ENCODE measurements around the gene SORCS3. TPM values are rescaled to one million over a fixed set of nuclear protein-coding genes. Genes with fewer than 3 reads are reported as not detected.

The SORCS3 gene
- total RNA-seq, 1 experiment from 2014 or later = not detected

DNA sequence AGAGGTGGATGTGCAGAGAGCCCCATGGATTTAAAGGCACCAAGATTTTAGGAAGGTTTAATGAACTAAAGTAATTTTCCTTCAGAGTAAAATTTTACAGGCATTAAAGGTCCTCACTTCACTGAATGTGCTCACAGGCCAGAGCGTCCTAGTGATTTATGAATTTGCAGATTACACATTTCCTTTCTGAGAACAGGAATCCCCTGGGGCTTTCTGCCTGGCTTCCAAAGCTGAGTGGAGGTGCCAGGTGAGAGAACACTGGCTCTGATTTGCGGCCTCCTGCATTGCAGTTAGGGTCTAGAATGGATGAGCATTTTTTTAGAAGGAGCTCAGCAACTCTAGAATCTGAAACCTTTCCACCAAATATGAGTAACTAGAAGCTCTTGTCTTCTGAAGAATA, 194.3 kb downstream of the SORCS3 start:
- H3K9me3 ChIP-seq (ENCODE audit: control insufficient read depth, insufficient read depth, low read depth, low read length) = no peaks in the 10 kb centered on the region
- in situ Hi-C loops (cut with HindIII; ENCODE audit: low pct_unique_long_range_greater_than_20kb, low sequenced_read_pairs) = no loop called here
- no peaks in the 10 kb centered on the region for H3K4me1 ChIP-seq (ENCODE audit: control insufficient read depth, insufficient read depth, low read length)
- DNase-seq (ENCODE audit: low read depth, low spot score) (no peak), ATAC-seq (no peak)
- H3K36me3 ChIP-seq (ENCODE audit: control insufficient read depth, insufficient read depth, low read length) = no peaks in the 10 kb centered on the region
- no peaks in the 10 kb centered on the region for H3K27me3 ChIP-seq (ENCODE audit: control insufficient read depth, insufficient read depth, low read length)
- no peak for TF ChIP-seq TCF7L2 (IDR thresholded peaks at IDR 0.05; ENCODE audit: low read depth, low read length)
- TF ChIP-seq, protein P1, sequence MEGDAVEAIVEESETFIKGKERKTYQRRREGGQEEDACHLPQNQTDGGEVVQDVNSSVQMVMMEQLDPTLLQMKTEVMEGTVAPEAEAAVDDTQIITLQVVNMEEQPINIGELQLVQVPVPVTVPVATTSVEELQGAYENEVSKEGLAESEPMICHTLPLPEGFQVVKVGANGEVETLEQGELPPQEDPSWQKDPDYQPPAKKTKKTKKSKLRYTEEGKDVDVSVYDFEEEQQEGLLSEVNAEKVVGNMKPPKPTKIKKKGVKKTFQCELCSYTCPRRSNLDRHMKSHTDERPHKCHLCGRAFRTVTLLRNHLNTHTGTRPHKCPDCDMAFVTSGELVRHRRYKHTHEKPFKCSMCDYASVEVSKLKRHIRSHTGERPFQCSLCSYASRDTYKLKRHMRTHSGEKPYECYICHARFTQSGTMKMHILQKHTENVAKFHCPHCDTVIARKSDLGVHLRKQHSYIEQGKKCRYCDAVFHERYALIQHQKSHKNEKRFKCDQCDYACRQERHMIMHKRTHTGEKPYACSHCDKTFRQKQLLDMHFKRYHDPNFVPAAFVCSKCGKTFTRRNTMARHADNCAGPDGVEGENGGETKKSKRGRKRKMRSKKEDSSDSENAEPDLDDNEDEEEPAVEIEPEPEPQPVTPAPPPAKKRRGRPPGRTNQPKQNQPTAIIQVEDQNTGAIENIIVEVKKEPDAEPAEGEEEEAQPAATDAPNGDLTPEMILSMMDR (IDR thresholded peaks at IDR 0.05) = no peak
- ChIA-PET CTCF (no interaction called here), POLR2A (no interaction called here)
- intact Hi-C loops (cut with micrococcal nuclease; ENCODE audit: unreplicated experiment) = no loop called here
- no peak overlapping the region for H3K4me3 ChIP-seq (ENCODE audit: low read depth in 2 of 2, low read length in 2 of 2)
- no TSS peak for BruUV-seq (replicated peaks)
- no peak overlapping the region for H3K27ac ChIP-seq (ENCODE audit: low read length)

DNA sequence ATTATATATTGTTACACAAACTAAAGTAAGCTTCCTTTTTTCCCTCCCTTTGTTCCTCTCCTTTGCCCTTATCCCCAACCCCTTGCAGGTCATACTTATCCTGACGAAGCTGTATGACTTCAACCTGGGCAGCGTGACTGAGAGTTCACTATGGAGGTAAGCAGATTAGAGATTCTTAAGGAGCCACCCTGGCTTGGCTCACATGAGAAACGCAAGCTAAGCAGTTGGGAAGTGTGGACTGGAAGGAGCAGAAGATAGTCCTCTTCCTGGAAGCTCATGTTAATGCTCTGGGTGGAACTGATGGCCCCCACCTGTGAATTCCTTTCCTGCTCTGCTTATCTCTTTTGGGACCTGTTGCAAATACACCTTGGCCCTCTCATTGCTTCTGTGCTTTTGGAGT, 201.6 kb downstream of the SORCS3 start:
- ATAC-seq = no peak
- no peaks in the 10 kb centered on the region for H3K4me1 ChIP-seq (ENCODE audit: control insufficient read depth, insufficient read depth, low read length)
- POLR2A ChIA-PET = no interaction called here
- no peaks in the 10 kb centered on the region for H3K9me3 ChIP-seq (ENCODE audit: control insufficient read depth, insufficient read depth, low read depth, low read length)
- H3K4me3 ChIP-seq (ENCODE audit: low read depth in 2 of 2, low read length in 2 of 2) = no peak overlapping the region
- no peak overlapping the region for H3K27ac ChIP-seq (ENCODE audit: low read length)
- in situ Hi-C loops (cut with HindIII; ENCODE audit: low pct_unique_long_range_greater_than_20kb, low sequenced_read_pairs) = no loop called here
- H3K36me3 ChIP-seq (ENCODE audit: control insufficient read depth, insufficient read depth, low read length) = no peaks in the 10 kb centered on the region
- BruUV-seq (replicated peaks) = no TSS peak
- no peaks in the 10 kb centered on the region for H3K27me3 ChIP-seq (ENCODE audit: control insufficient read depth, insufficient read depth, low read length)
- CTCF ChIA-PET = no interaction called here
- TF ChIP-seq, protein P2, sequence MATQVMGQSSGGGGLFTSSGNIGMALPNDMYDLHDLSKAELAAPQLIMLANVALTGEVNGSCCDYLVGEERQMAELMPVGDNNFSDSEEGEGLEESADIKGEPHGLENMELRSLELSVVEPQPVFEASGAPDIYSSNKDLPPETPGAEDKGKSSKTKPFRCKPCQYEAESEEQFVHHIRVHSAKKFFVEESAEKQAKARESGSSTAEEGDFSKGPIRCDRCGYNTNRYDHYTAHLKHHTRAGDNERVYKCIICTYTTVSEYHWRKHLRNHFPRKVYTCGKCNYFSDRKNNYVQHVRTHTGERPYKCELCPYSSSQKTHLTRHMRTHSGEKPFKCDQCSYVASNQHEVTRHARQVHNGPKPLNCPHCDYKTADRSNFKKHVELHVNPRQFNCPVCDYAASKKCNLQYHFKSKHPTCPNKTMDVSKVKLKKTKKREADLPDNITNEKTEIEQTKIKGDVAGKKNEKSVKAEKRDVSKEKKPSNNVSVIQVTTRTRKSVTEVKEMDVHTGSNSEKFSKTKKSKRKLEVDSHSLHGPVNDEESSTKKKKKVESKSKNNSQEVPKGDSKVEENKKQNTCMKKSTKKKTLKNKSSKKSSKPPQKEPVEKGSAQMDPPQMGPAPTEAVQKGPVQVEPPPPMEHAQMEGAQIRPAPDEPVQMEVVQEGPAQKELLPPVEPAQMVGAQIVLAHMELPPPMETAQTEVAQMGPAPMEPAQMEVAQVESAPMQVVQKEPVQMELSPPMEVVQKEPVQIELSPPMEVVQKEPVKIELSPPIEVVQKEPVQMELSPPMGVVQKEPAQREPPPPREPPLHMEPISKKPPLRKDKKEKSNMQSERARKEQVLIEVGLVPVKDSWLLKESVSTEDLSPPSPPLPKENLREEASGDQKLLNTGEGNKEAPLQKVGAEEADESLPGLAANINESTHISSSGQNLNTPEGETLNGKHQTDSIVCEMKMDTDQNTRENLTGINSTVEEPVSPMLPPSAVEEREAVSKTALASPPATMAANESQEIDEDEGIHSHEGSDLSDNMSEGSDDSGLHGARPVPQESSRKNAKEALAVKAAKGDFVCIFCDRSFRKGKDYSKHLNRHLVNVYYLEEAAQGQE (IDR thresholded peaks at IDR 0.05; ENCODE audit: insufficient read depth in 1 of 2, low read depth in 2 of 2, low read length in 1 of 2) = no peak
- TF ChIP-seq POLR2AphosphoS5 (IDR thresholded peaks at IDR 0.05; ENCODE audit: low read depth, low read length) (no peak), TCF7L2 (IDR thresholded peaks at IDR 0.05; ENCODE audit: low read depth, low read length) (no peak), SIN3A (IDR thresholded peaks at IDR 0.05; ENCODE audit: borderline replicate concordance, insufficient read depth, low read depth, low read length) (no peak)
- TF ChIP-seq, protein P1 (IDR thresholded peaks at IDR 0.05) = no peak
- DNase-seq (ENCODE audit: low read depth, low spot score) = no peak
- intact Hi-C loops (cut with micrococcal nuclease; ENCODE audit: unreplicated experiment) = no loop called here

DNA sequence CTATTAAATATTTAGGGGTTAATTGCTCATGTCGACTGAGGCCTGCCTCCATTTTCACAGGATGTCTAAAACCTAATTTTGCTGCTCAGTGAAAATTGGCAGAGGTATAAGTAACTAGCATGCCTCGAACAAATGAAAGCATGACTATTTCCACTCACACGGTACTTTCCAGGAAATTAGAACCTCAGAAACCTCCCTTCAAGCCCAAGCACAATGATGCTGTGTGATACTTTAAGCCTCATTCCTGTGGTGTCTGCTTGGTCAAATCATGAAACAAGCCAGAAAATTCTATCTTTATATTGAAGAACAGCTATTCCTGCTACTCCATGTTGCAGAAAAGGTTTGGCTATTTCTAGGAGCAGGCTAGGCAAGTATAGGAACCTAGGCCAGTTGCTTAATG, 203.0 kb downstream of the SORCS3 start:
- intact Hi-C loops (cut with micrococcal nuclease; ENCODE audit: unreplicated experiment) (no loop called here), in situ Hi-C loops (cut with HindIII; ENCODE audit: low pct_unique_long_range_greater_than_20kb, low sequenced_read_pairs) (no loop called here)
- no peaks in the 10 kb centered on the region for H3K9me3 ChIP-seq (ENCODE audit: control insufficient read depth, insufficient read depth, low read depth, low read length)
- POLR2A ChIA-PET = no interaction called here
- TF ChIP-seq, protein P1 (IDR thresholded peaks at IDR 0.05) = no peak
- no peak for TF ChIP-seq POLR2AphosphoS5 (IDR thresholded peaks at IDR 0.05; ENCODE audit: low read depth, low read length)
- TF ChIP-seq, protein P2 (IDR thresholded peaks at IDR 0.05; ENCODE audit: insufficient read depth in 1 of 2, low read depth in 2 of 2, low read length in 1 of 2) = no peak
- TF ChIP-seq SIN3A (IDR thresholded peaks at IDR 0.05; ENCODE audit: borderline replicate concordance, insufficient read depth, low read depth, low read length) = no peak
- TF ChIP-seq TCF7L2 (IDR thresholded peaks at IDR 0.05; ENCODE audit: low read depth, low read length) = no peak
- no peaks in the 10 kb centered on the region for H3K4me1 ChIP-seq (ENCODE audit: control insufficient read depth, insufficient read depth, low read length)
- CTCF ChIA-PET = no interaction called here
- no peaks in the 10 kb centered on the region for H3K27me3 ChIP-seq (ENCODE audit: control insufficient read depth, insufficient read depth, low read length)
- no peak overlapping the region for H3K4me3 ChIP-seq (ENCODE audit: low read depth in 2 of 2, low read length in 2 of 2)
- no peak for ATAC-seq
- H3K27ac ChIP-seq (ENCODE audit: low read length) = no peak overlapping the region
- BruUV-seq (replicated peaks) = no TSS peak
- DNase-seq (ENCODE audit: low read depth, low spot score) = no peak
- H3K36me3 ChIP-seq (ENCODE audit: control insufficient read depth, insufficient read depth, low read length) = no peaks in the 10 kb centered on the region
